ENCODE results near the gene CDCA3.

Gene CDCA3

DNA sequence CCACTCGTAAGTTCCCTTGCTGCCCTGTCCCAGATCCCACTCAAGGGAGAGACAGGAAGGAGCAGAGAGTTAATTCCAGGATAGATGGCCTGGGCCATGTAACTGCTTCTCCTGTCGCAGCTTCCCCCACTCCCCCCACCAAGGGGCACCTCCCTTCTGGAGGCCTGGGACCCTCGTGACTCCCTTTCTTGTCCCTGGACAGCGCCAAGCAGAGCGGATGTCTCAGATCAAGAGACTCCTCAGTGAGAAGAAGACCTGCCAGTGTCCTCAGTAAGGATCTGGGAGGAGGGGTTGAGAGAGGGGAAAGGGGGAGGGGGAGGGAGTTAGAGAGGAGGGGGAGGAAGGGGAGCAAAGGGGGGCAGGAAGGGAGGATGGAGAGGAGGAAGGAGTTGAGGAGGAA lies 32.4 kb downstream of the CDCA3 start:
- DNase-seq (ENCODE audit: low spot score) = no peak
- TF ChIP-seq, protein P1, sequence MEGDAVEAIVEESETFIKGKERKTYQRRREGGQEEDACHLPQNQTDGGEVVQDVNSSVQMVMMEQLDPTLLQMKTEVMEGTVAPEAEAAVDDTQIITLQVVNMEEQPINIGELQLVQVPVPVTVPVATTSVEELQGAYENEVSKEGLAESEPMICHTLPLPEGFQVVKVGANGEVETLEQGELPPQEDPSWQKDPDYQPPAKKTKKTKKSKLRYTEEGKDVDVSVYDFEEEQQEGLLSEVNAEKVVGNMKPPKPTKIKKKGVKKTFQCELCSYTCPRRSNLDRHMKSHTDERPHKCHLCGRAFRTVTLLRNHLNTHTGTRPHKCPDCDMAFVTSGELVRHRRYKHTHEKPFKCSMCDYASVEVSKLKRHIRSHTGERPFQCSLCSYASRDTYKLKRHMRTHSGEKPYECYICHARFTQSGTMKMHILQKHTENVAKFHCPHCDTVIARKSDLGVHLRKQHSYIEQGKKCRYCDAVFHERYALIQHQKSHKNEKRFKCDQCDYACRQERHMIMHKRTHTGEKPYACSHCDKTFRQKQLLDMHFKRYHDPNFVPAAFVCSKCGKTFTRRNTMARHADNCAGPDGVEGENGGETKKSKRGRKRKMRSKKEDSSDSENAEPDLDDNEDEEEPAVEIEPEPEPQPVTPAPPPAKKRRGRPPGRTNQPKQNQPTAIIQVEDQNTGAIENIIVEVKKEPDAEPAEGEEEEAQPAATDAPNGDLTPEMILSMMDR (IDR thresholded peaks at IDR 0.05; ENCODE audit: extremely low read depth, insufficient read depth, missing control alignments) = no peak
- in situ Hi-C loops (cut with MboI; ENCODE audit: low pct_unique_long_range_greater_than_20kb, low sequenced_read_pairs, unreplicated experiment) = no loop called here

DNA sequence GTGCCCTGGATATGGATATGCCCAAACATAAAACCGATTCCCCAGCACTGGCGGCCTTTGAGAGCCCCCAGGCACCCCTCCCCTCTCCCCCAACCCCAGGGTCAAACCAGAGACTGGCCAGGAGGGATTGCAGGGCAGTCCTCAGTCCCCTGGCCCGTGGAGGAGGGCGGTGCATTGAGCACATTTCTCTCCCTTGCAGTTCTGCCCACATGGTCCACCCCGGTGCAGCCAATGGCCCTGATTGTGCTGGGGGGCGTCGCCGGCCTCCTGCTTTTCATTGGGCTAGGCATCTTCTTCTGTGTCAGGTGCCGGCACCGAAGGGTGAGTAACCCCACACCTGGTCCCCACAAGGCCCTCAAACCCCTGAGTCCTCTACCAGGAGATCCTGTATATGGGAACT lies 32.9 kb downstream of the CDCA3 start:
- TF ChIP-seq, protein P1 (IDR thresholded peaks at IDR 0.05; ENCODE audit: extremely low read depth, insufficient read depth, missing control alignments) = no peak
- in situ Hi-C loops (cut with MboI; ENCODE audit: low pct_unique_long_range_greater_than_20kb, low sequenced_read_pairs, unreplicated experiment) = no loop called here

DNA sequence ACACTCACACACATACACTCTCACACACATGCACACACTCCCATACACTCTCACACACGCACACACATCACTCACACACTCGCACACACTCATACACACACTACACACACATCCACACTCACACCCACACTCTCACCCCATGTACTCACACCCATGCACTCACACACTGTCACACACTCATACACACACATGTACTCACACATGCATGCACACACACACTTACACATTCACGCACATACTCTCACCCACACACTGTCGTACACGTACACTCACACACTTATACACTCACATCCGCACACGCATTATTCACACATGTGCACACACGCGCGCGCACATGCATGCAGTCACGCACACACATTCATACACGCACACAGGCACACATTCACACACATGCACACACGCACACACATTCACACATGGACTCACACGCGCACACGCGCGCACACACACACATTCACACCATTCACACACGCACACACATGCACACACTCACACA lies 33.4 kb downstream of the CDCA3 start:
- in situ Hi-C loops (cut with MboI; ENCODE audit: low pct_unique_long_range_greater_than_20kb, low sequenced_read_pairs, unreplicated experiment) = no loop called here
- no peak for DNase-seq (ENCODE audit: low spot score)
- TF ChIP-seq, protein P1 (IDR thresholded peaks at IDR 0.05; ENCODE audit: extremely low read depth, insufficient read depth, missing control alignments) = no peak

More for the DNA sequence above, 32.9 kb downstream of the CDCA3 start:
- DNase-seq (ENCODE audit: low spot score) = no peak

DNA sequence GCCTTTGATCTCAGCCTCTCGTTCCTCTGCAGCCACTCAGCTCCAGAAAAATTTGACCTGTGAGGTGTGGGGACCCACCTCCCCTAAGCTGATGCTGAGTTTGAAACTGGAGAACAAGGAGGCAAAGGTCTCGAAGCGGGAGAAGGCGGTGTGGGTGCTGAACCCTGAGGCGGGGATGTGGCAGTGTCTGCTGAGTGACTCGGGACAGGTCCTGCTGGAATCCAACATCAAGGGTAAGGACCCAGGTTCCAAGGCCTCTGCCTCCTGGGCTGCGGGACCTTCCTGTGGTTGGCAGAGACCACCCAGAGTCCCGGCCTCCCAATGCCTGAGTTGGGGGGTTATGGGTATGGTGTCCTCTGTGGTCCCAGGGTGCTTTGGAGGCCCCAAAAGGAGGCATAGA lies 34.0 kb downstream of the CDCA3 start:
- DNase-seq (ENCODE audit: low spot score) = no peak
- TF ChIP-seq, protein P1 (IDR thresholded peaks at IDR 0.05; ENCODE audit: extremely low read depth, insufficient read depth, missing control alignments) = no peak
- in situ Hi-C loops (cut with MboI; ENCODE audit: low pct_unique_long_range_greater_than_20kb, low sequenced_read_pairs, unreplicated experiment) = no loop called here

DNA sequence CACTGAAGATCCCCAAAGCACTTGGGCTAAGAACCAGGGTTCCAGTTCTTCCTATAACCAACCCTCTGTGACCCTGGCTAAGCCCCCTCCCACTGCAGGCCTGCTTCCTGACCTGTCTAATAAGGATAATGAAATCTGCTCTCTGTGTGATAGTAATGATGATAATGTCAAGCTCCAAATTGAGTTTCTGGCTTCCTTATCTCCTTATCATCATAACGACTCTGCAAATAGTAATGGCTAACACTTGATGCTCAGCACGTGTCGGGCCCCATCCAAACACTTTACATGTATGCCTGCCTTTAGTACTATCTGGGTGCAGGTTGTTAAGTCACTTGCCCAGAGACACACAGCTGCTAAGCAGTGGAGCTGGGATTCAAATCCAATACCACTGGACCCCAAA lies 34.5 kb downstream of the CDCA3 start:
- no peak for DNase-seq (ENCODE audit: low spot score)
- in situ Hi-C loops (cut with MboI; ENCODE audit: low pct_unique_long_range_greater_than_20kb, low sequenced_read_pairs, unreplicated experiment) = no loop called here

DNA sequence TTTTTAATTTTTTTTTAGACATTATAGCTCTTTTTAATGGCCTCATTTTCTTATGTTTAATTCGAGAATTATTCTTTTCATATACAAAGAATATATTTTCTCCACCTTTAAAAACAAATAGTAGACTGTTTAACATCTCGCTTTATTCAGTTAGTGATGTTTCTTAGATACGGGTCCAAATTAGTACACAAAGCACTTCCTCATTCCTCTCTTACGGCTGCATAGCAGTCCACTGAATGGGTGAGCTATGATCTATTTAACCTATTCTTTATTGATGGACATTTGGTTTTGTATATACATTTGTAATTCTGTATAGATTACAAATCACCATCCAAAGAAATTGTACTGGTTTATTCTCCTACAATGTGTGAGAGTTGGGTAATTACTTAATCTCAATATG lies 37.7 kb downstream of the CDCA3 start:
- DNase-seq (ENCODE audit: low spot score) = no peak
- TF ChIP-seq, protein P1 (IDR thresholded peaks at IDR 0.05; ENCODE audit: extremely low read depth, insufficient read depth, missing control alignments) = no peak
- in situ Hi-C loops (cut with MboI; ENCODE audit: low pct_unique_long_range_greater_than_20kb, low sequenced_read_pairs, unreplicated experiment) = no loop called here

More for the DNA sequence above, 34.5 kb downstream of the CDCA3 start:
- TF ChIP-seq, protein P1 (IDR thresholded peaks at IDR 0.05; ENCODE audit: extremely low read depth, insufficient read depth, missing control alignments) = no peak

DNA sequence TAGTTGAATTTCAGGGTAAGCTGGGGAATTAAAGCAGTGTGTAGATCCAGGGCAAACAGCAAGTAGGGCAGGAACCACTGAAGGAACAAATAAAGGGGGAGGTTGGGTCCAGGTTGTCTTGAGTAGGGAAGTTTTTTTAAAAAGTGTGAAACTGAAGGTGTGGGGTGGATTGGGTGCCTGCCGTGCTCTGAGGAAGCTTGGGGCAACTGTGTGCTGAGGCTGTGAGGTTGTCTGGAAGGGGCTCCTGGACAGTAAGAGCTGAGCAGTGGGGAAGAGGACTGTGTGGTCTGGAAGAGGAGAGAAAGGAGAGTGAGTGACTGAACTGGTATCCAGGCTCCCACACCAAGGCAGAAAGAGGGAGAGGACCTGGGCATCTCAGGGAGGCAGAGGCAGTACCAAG lies 40.3 kb downstream of the CDCA3 start:
- in situ Hi-C loops (cut with MboI; ENCODE audit: low pct_unique_long_range_greater_than_20kb, low sequenced_read_pairs, unreplicated experiment) = no loop called here
- no peak for DNase-seq (ENCODE audit: low spot score)

More for the DNA sequence above, 40.3 kb downstream of the CDCA3 start:
- TF ChIP-seq, protein P1 (IDR thresholded peaks at IDR 0.05; ENCODE audit: extremely low read depth, insufficient read depth, missing control alignments) = no peak

Measured in GM13977 (cell line).